Stimulated activated CD8-positive, alpha-beta memory T cell treated with anti-CD3 and anti-CD28 coated beads, Interleukin-15, amount 100 ng/mL, for 4 hours (primary cell): ENCODE measurements around the gene CDH12.
"Not testable (repeated sequence)": the region's sequence is repeated elsewhere in the genome, so short reads cannot be mapped to it uniquely, and the experiment has no call there.

Experiments
- DNase-seq, 2 donors: peaks; one replicate each; pipeline ENCODE4 v3.0.0-alpha.2; 2020; ENCODE audit warnings: low read depth in 2 of 2

Gene CDH12

GRCh38 chr5:22852807-22853660 lies at the start of gene CDH12:
Gene CDH12, minus strand, starts transcription at chr5:22853344.
- DNase-seq, result no peak

- DNase-seq, result no peak
Measured at GRCh38 chr5:22901885-22902284, 48.7 kb upstream of the CDH12 start.

GRCh38 chr5:22900801-22901310 lies 47.7 kb upstream of the CDH12 start:
- DNase-seq, result no peak

DNA sequence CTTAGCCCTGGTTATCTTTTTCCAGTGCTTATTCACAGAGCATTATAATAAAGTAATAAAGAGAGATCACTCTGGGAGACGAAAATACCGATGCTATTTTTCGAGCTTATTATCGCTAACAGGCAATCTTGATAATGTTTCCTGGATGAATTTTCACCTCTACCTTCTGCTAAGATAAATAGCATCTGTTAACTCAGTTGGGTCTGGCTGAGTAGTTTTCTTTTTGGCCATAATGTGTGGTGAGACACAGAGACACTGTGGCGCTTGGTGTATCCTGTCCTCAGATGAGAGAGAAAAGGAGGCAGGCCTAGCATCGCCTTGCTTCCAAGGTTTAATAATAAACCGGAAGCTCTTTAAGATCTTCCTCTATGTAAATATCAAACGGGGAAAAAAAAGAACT lies 46.2 kb upstream of the CDH12 start:
- DNase-seq, result no peak

DNA sequence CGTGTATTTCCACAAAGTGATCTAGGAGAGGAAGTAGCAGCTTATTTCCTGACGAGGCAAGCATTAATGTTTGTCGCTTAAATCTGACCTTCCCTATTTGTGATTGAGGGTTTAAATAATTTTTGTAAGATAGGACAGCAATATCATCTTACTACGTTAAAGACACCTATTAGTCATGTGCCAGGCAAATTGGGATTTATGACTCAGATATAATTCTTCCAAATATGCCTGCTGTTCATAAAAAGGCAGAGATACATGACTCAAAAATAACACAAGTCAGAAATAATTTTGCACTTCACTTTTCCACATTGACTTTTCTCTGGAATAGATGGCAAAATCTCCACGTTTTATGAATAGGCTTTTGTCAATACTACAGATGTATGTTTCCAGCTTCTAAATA lies 43.0 kb upstream of the CDH12 start:
- no peak for DNase-seq

- DNase-seq, result no peak
Measured at GRCh38 chr5:22892441-22892840, 39.3 kb upstream of the CDH12 start.

- DNase-seq, result no peak
Measured at GRCh38 chr5:22889720-22890119, 36.6 kb upstream of the CDH12 start.

DNA sequence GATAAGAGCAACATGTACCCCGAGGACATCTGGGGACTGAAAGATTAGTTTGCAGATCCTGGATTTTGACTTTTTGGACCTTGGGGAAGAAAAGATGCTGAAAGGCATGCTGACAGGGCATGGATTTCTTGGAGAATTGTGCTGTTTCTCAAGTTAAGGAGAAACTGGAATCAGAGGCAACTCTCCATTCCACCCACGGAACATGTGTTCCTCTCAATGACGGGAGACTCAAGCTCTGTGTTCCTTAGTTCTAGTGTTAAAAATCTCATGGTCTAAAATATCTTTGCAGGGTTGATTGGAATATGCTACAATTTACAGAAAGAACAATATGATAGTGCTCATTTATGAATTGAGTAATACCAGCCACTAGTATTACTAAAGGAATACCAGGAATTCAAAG lies 34.4 kb upstream of the CDH12 start:
- no peak for DNase-seq

- not testable (repeated sequence) for DNase-seq
Measured at GRCh38 chr5:22858911-22859310, 5.8 kb upstream of the CDH12 start.

GRCh38 chr5:22855824-22856223 lies 2.7 kb upstream of the CDH12 start:
- no peak for DNase-seq

- DNase-seq, result no peak
Measured at GRCh38 chr5:22850981-22851380, 2.2 kb downstream of the CDH12 start.

- DNase-seq, result no peak
Measured at GRCh38 chr5:22846693-22847092, 6.5 kb downstream of the CDH12 start.

DNA sequence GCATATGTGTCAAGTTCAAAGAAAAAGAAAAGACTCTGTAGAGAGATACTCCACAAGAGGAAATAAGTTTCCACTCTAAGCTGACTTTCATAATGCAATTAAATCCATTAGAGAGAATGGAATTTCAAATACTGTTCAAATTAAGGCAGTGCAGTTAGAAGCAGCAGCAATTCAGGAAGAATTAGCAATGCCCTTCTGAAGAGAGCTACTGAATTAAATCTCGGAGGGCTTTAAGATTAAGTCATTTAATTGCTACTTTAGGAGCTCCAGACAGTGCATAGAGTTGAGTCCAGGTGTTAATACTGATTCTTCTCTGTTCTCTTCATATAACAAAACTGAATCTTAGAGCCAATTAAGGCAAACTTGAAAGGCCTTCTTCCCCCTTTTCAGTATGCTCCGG lies 8.5 kb downstream of the CDH12 start:
- no peak for DNase-seq

DNA sequence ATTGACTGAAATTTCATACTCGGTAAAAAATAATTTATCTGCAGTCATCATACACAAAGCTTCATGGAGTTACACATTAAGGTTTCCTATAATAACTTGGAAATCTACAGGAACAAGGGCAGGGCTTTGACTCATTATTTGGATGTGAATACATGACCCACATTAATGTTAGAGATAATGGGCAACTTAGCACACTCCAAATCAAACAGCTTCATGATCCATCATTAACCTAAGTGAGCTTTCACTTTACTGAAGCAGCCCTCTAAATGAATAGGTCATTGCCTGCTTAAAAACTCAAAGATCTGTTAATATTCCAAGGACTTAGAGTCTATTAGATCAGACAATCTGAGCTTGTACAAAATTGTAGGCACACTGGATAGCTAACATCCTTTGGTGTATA lies 9.0 kb downstream of the CDH12 start:
- DNase-seq, result no peak

DNA sequence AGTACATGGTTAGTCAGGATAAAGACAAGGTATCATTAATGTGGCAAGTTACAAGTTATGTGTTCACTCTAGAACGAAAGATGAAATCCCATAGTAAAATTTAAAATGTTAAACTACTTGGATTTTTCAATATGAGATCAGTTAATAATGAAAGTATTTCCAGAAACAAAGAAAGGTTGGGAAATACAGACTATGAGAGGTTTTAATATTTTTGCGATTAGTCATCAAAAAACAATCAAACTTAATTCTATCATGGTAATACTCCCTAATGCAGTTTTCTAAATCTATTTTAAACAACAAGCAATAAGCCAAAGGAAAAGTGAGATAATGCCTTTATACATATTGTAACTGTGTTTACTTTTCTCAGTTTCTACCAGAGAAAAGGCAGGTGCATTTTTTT lies 10.6 kb downstream of the CDH12 start:
- no peak for DNase-seq

DNA sequence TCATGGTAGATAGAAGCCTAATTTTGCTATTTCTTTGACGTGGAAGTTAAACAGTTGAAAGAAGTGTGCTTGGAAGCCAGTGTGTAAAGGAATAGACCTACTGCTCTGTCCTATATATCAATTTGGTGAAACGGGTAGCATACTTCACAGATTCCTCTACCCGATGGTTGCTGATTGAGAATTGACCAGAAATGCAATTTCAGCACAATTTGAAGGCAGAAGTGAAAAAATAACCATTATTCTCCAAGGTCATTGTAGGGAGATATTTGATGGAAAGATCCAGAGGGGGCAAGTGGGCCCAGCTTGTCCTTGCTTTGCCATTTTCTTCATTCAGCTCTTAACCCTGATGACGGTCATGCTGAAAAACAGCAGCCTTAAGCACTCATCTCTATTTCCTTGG lies 15.3 kb downstream of the CDH12 start:
- DNase-seq, result no peak

- no peak for DNase-seq
Measured at GRCh38 chr5:22835686-22836085, 17.5 kb downstream of the CDH12 start.

GRCh38 chr5:22793463-22793862 lies 59.7 kb downstream of the CDH12 start:
- DNase-seq, result no peak

GRCh38 chr5:22787807-22788206 lies 65.3 kb downstream of the CDH12 start:
- DNase-seq, result no peak

DNA sequence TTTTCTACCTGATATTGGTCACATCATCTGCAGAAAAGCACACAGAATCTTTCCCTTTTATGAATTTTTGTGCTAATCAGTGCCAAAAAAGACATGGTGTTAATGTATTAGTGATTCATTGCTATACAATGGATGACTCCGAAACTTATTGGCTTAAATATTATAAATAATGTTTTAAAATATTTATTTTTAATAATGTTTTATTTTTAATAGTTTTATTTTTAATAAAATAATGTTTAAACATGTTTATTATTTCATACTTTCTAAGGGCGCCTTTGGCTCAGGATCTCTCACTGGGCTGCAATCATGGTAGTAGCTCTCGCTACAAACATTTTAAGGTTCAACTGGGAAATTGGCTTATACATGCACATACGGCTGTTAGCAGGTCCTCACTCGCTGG lies 65.7 kb downstream of the CDH12 start:
- DNase-seq, result no peak

DNA sequence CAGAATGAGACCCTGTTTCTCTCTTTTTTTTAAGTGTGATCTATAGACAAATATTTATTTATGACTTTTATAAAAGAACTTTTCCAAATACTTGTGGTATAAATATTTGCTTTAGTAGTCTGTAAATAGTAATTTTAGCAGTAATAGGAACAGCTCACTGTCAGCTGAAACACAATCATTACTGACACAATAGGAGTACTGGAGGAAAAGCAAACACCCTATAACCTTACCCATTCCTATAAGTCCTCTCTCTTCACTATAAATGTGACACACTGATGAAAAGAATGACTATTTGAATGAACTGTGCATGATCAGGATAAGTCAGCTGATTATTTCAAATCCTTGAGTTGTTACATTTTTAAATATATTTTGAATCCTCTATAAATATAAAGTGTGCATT lies 72.4 kb downstream of the CDH12 start:
- DNase-seq, result no peak

DNA sequence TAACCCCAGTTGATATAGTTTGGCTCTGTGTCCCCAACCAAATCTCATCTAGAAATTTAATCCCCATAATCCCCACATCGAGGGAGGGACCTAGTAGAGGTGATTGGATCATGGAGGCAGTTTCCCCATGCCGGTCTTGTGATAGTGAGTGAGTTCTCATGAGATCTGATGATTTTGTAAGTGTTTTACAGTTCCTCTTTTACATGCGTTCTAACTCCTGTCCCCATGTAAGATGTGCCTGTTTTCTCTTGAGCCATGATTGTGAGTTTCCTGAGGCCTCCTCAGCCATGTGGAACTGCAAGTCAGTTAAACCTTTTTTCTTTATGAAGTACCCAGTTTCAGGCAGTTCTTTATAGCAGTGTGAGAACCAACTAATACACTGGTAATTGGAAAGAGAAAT lies 73.6 kb downstream of the CDH12 start:
- no peak for DNase-seq

DNA sequence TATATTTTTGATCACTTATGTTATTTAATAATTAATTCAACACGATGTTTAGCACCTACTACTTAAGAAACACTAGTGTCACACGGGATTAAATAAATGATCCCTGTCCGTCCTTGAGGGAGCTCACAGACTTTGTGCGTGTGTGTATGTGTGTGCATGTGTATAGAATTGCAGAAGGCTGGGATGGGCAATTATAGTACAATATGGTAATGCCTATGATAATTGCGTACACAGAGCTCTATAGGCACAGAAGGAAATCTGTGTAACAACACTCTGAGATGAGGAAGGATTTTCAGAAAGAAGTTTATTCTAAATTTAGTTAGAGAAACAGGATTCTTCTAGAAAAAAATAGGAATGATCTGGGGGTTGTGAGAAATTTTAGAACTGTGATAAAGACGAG lies 76.9 kb downstream of the CDH12 start:
- DNase-seq, result no peak

GRCh38 chr5:22774214-22774613 lies 78.9 kb downstream of the CDH12 start:
- DNase-seq, result not testable (repeated sequence)
